GM12892 (cell line): Measurements from ENCODE around the gene GAL3ST1.

Experiments used
- DNase-seq: peaks from one replicate; pipeline ENCODE4 v3.0.0; 2011; ENCODE audit not compliant: insufficient read length
- FAIRE-seq: peaks from 2 replicates; lab custom pipeline; 2011; peaks lifted over from hg19 to GRCh38; lab: Jason Lieb, UNC
- POLR2A ChIP-seq: IDR thresholded peaks from 2 replicates; pipeline ENCODE4 v1.6.1; 2011; ENCODE audit warnings: low read depth, low read length, control low read depth
- POLR2AphosphoS5 ChIP-seq: IDR thresholded peaks from 2 replicates; pipeline ENCODE4 v1.6.1; 2011; ENCODE audit warnings: low read depth, low read length, control low read depth
- TAF1 ChIP-seq: IDR thresholded peaks from 2 replicates; pipeline ENCODE4 v1.6.1; 2011; ENCODE audit warnings: low read depth, mild to moderate bottlenecking, control low read depth, low read length, borderline replicate concordance

GAL3ST1 gene

DNA sequence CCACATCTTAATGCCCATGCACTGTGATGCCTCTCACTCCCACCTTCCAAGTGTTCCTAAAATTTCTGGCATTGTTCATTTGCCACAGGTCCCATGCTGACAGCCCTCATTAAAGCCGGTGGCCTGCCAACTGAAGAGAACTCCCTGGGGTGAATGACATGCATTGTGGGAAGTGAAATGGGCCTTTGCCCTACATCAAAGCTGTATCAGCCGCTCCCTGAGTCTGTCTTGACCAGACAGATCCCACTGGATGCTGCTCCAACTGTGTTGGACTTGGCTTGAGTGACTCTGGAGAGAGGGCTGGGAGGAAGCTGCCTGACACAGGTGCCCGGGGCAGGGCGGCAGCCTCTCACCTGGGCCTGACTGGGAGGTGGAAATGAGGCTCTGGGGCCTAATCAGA lies 60.2 kb downstream of the GAL3ST1 start:
- FAIRE-seq (no peak), DNase-seq (no peak)
- TF ChIP-seq TAF1 (no peak), POLR2A (no peak), POLR2AphosphoS5 (no peak)

DNA sequence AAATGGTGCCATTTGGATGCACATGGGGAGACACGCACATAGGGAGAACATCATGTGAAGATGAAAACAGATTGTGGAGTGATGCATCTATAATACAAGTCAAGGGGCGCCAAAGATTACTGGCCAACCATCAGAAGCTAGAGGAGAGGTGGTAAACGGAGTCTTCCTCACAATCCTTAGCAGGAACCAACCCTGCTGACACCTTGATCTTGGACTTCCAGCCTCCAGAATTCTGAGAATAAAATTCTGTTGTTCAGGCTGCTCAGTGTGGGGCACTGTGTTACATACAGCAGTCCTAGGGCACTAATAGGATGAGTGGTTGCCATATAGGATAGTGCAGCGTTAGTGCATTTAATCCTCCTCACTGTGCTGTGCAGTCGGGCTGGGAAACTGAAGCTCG lies 61.0 kb downstream of the GAL3ST1 start:
- TF ChIP-seq POLR2AphosphoS5: no peak
- TF ChIP-seq TAF1: no peak
- no peak for TF ChIP-seq POLR2A
- FAIRE-seq: no peak
- DNase-seq: no peak

DNA sequence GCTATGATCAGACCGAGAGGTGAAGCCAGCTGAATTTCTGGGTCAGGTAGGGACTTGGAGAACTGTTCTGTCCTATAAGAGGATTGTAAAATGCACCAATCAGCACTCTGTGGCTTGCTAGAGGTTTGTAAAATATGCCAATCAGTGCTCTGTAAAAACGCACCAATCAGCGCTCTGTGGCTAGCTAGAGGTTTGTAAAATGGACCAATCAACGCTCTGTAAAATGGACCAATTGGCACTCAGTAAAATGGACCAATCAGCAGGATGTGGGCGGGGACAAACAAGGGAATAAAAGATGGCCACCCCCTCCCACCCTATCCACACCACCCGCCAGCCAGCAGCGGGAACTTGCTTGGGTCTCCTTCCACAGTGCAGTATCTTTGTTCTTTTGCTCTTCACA lies 62.6 kb downstream of the GAL3ST1 start:
- TF ChIP-seq TAF1: no peak
- TF ChIP-seq POLR2A: no peak
- no peak for TF ChIP-seq POLR2AphosphoS5
- FAIRE-seq: no peak

DNA sequence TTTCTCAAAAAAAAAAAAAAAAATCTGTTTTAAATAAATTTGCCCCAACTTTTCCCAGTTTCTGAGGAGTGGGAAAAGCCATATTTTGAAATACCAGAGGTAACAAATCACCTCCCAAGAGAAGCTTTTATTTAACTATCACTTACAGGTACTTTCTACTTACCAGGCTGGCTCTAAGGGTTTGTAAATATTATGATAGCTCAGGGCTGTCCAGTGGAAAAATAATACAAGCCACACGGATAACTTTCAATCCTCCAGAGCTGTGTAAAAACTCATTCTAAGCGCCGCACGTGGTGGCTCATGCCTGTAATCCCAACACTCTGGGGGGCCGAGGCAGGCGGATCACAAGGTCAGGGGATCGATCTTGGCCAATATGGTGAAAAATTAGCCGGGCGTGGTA lies 63.4 kb downstream of the GAL3ST1 start:
- FAIRE-seq (no peak), DNase-seq (no peak)
- TF ChIP-seq POLR2AphosphoS5 (no peak), TAF1 (no peak), POLR2A (no peak)

More for the DNA sequence above, 62.6 kb downstream of the GAL3ST1 start:
- DNase-seq: no peak

DNA sequence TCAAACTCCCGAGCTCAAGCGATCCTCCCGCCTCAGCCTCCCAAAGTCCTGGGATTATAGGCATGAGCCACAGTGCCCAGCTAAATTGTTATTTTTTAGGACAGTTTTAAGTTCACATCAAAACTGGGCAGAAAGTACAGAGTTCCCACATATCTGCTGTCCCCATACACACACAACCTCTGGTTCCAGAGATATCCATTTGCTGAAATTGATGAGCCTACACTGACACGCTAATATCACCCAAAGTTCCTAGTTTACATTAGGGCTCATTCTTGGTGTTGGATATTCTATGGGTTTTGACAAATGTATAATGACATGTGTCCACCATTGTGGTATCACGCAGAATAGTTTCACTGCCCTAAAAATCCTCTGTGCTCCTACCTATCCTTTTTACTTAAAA lies 66.2 kb downstream of the GAL3ST1 start:
- TF ChIP-seq POLR2A (no peak), POLR2AphosphoS5 (no peak), TAF1 (no peak)
- DNase-seq (no peak), FAIRE-seq (no peak)

DNA sequence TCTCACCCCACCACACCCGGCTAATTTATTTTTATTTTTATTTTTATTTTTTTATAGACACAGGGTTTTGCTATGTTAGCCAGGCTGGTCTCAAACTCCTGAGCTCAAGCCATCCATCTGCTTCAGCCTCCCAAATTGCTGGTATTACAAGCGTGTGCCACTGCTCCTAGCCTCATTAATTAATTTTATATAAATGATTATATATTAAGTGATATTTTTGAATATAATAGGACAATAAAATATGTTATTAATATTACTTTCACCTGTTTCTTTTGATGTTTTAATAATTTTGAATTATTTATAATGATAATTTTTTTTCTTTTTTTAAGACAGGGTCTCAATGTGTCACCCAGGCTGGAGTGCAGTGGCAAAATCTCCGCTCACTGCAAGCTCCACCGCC lies 66.8 kb downstream of the GAL3ST1 start:
- TF ChIP-seq TAF1: no peak
- TF ChIP-seq POLR2A: no peak
- no peak for TF ChIP-seq POLR2AphosphoS5
- DNase-seq (no peak), FAIRE-seq (no peak)

DNA sequence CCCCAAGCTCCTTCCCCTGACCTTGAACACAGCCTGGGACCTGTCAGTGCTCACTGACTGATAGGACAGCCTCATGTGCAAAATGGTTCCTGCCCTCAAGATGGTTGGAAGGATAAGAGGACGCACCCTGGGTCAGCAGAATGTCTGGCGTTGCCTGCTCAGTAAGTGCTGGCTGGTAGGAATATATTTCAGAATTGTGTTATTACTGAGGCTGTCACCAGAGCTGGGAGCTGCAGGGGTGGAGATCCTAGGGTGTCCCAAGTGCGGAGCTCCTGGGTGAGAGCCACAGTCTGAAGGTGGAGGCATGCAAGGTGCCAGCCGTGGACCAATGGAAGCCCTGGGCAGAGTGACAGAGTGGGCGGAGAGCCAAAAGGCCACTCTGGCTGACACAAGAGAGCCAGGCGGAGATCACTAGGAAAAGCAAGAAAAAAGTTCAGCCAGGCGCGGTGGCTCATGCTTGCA lies 67.9 kb downstream of the GAL3ST1 start:
- TF ChIP-seq POLR2AphosphoS5 (no peak), POLR2A (no peak), TAF1 (no peak)
- no peak for DNase-seq
- FAIRE-seq: no peak
